HG02588 (cell line): ENCODE results near the gene ADAMTS17.
"Not testable (repeated sequence)": the region's sequence is repeated elsewhere in the genome, so short reads cannot be mapped to it uniquely, and the experiment has no call there.

Experiments used
- ATAC-seq: cut with Tn5 transposase; IDR thresholded peaks from one replicate; pipeline ENCODE4 v1.9.1; 2021; ENCODE audit warnings: mild to moderate bottlenecking, moderate library complexity; ENCODE audit not compliant: unreplicated experiment

ADAMTS17 gene

DNA sequence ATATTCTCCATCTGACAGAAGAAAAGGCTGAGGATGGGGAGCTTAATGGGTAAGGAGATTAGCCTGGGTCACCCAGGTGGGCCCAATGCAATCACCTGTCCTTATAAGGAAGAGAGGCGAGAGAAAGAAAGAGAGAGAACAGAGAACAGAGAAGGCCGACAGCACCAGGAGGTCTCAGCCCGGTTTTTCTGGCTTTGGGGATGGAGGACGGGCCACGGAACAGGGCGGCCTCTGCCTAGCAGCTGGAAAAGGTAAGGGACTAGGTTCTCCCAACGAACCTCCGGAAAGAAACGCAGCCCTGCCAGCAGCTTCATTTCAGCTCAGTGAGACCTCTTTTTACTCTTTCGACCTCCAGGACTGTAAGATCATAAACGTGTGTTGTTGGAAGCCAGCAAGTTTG lies 412.5 kb downstream of the ADAMTS17 start:
- no peak for ATAC-seq

DNA sequence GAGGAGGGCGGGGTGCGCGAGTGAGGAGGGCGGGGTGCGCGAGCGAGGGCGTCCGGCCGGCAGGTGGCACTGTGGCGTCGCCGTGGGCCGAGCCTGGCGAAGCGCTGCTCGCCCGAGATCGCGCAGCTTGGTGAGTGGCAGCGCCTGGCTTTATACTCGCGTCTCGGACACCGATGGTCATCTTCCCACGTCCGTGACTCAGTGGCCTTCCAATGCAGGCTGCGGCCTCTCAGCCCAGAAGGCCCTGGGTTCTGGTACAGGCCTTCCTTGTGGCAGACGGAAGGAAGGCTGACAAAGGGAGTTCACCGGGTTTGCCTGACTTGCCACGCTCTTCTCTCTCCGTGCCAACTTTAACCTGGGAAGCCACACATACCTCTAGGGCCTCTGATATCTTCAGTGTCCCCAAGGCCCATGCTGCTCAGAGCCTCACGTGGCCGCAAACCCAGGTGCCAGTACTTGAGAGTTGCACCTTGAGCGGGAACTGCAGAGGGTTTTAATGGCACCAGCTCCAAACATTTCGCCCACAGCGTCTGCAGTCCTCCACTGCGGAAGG lies 413.3 kb downstream of the ADAMTS17 start:
- ATAC-seq, result peak; percentile 95

DNA sequence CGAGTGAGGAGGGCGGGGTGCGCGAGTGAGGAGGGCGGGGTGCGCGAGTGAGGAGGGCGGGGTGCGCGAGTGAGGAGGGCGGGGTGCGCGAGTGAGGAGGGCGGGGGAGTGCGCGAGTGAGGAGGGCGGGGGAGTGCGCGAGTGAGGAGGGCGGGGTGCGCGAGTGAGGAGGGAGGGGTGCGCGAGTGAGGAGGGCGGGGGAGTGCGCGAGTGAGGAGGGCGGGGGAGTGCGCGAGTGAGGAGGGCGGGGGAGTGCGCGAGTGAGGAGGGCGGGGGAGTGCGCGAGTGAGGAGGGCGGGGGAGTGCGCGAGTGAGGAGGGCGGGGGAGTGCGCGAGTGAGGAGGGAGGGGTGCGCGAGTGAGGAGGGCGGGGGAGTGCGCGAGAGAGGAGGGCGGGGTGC lies 415.2 kb downstream of the ADAMTS17 start:
- not testable (repeated sequence) for ATAC-seq

DNA sequence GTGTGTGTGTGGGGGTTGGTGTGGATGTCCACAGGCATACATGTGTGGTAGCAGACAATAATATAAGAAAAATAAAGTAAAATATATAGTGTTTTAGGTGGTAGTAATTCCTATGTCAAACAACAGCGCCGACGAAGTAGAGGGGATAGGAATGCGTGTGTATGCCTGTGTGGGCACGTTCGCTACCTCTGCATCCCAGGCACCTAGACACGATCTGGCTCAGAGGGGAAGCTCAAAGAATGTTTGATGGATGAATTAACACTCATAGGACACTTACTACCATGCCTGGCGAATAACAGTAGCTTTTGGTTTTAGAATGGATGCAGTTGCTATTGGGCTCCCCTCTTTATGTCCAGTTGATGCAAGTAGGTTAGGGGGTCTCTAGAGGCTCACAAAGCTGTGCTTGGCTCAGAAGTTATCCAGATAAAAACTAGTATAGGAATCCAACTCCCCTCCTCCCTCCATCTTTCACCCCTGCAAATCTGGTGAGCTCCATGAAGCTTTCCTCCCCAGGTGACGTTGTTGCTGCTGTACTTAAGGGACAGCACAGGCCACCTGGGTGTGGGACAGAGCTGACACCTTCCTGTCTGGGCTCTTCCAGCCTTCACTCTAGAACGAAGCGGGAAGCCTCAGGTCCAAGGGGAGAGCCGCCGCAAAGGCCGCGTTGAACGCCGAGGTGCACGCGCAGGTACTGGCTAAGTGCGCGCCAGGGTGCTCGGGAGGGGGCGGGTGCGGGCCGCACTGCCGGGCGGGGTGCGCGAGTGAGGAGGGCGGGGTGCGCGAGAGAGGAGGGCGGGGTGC lies 415.9 kb downstream of the ADAMTS17 start:
- peak; percentile 47 for ATAC-seq

DNA sequence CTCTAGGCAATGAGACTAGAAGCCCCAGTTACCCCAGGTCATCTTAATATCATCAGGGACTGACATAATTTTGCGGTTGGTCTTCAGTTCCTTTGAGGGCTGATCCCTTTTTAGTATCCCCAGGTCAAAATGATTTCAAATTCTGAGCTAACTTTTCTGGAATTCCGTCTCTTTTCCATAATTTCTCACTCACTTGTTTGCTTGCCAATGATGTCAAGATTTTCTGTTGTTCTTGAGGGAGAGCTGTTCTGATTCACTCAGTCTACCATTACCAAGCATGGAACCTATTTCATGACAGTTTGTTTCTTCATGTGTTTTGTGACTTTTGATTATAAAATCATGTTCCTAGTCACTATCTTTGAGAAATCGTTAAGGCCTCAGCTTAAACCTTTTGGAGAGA lies 418.1 kb downstream of the ADAMTS17 start:
- no peak for ATAC-seq
